ENCODE results near the gene PTDSS2.

PTDSS2 gene

DNA sequence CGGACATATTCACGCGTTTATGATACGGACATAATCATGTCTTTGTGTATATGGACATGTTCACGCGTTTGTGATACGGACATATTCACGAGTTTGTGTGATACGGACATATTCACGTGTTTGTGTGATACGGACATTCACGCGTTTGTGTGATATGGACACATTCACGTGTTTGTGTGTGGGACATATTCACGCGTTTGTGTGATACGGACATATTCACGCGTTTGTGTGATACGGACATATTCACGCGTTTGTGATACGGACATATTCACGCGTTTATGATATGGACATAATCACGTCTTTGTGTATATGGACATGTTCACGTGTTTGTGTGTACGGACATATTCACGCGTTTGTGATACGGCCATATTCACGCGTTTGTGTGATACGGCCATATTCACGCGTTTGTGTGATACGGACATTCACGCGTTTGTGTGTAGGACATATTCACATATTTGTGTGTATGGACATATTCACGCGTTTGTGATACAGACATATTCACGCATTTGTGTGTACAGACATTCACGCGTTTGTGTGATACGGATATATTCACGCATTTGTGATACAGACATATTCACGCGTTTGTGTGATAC lies 24.9 kb downstream of the PTDSS2 start:
- Histone ChIP-seq H3K4me1 (no peaks in the 10 kb centered on the region), H3K9me3 (no peaks in the 10 kb centered on the region), H3K4me3 (ENCODE audit: low read depth, low read length) (no peak overlapping the region), H3K36me3 (no peaks in the 10 kb centered on the region), H3K27me3 (no peaks in the 10 kb centered on the region)
- no peak for TF ChIP-seq CTCF (IDR thresholded peaks at IDR 0.05; ENCODE audit: low read depth, low read length)
- no peak for DNase-seq

- H3K4me3 ChIP-seq (ENCODE audit: low read depth, low read length), result no peak overlapping the region
- H3K4me1 ChIP-seq, result no peaks in the 10 kb centered on the region
- DNase-seq, result no peak
- H3K9me3 ChIP-seq, result no peaks in the 10 kb centered on the region
- H3K27me3 ChIP-seq, result no peaks in the 10 kb centered on the region
- TF ChIP-seq CTCF (IDR thresholded peaks at IDR 0.05; ENCODE audit: low read depth, low read length), result no peak
- no peaks in the 10 kb centered on the region for H3K36me3 ChIP-seq
These were observed 25.9 kb downstream of the PTDSS2 start for GRCh38 chr11:475941-476340.

DNA sequence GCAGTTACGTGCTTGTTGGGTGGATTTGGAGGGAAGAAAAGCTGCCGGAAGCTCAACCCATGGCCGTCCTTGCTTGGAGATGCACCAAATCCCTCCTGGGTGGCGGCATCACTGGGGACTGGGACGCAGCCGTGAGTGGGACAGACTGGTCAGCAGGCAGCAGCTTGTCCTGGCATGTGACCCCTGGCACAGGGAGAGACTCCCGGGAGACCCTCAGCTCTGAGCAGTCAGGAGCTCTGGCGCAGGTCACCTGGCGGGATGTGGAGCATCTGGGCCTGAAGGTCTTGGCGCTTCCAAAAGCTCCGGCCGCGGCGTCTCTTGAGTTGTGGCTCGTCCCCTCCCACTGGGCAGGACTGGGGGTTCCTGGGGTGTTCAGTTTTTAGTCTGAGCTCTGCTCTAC lies 26.3 kb downstream of the PTDSS2 start:
- H3K9me3 ChIP-seq, result no peaks in the 10 kb centered on the region

DNA sequence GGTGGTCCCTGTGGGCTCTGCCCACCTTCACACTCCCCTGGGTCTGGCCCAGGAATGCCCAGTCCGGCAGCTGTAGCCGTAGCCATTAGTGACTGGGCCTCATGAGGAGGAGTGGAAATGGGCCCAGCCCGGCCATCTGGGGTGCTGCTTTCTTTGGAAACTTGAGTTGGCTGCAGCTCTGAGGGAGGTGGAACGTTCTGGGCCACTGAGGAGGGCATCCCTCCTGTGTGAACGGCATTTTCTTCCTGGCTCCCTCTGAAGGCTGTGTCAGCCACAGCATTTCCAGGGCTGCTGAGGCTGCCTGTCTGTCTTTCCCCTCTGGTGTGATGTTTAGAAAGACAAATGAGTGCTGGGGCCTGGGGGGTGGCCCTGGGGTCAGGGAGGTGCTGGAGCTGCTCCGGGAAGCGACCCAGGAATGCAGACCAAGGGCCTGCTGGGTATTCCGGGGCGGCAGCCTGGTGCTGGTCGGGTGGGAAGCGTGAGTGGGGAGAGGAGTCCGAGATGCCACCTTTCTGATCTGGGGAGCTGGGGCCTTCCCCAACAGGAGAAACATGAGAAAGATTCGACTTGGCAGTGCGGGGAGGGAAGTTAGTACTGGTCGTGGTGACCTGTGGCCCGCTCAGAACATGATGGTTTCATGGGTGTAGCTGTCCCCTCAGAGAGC lies 27.1 kb downstream of the PTDSS2 start:
- TF ChIP-seq CTCF (IDR thresholded peaks at IDR 0.05; ENCODE audit: low read depth, low read length), result no peak
- Histone ChIP-seq H3K9me3 (no peaks in the 10 kb centered on the region), H3K36me3 (no peaks in the 10 kb centered on the region), H3K4me3 (ENCODE audit: low read depth, low read length) (no peak overlapping the region), H3K27me3 (no peaks in the 10 kb centered on the region), H3K4me1 (no peaks in the 10 kb centered on the region)
- DNase-seq, result no peak

More for the DNA sequence above, 26.3 kb downstream of the PTDSS2 start:
- Histone ChIP-seq H3K4me1 (no peaks in the 10 kb centered on the region), H3K4me3 (ENCODE audit: low read depth, low read length) (no peak overlapping the region), H3K27me3 (no peaks in the 10 kb centered on the region), H3K36me3 (no peaks in the 10 kb centered on the region)
- no peak for TF ChIP-seq CTCF (IDR thresholded peaks at IDR 0.05; ENCODE audit: low read depth, low read length)
- DNase-seq, result no peak

DNA sequence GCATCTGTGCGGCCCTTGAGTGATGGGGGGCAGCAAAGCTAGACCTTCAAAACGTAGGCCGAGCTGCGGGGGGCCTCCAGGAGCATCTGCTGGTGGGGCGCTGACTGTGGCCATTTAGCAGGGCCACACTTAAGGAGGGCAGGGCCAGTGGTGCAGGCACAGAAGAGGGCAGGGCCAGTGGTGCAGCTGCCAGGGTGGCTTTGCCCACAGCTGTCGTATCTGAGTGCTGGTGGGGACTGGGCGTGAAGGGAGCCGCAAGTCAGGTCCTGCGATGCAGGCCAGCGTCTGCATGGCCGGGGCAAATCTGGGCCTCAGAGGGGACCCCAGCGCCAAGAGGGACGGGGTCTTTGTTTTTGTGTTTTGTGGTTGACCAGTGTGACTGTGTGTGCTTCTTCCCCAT lies 29.2 kb downstream of the PTDSS2 start:
- H3K36me3 ChIP-seq, result no peaks in the 10 kb centered on the region
- H3K27me3 ChIP-seq, result no peaks in the 10 kb centered on the region
- no peak overlapping the region for H3K4me3 ChIP-seq (ENCODE audit: low read depth, low read length)
- no peaks in the 10 kb centered on the region for H3K9me3 ChIP-seq
- H3K4me1 ChIP-seq, result no peaks in the 10 kb centered on the region
- no peak for DNase-seq
- TF ChIP-seq CTCF (IDR thresholded peaks at IDR 0.05; ENCODE audit: low read depth, low read length), result no peak

DNA sequence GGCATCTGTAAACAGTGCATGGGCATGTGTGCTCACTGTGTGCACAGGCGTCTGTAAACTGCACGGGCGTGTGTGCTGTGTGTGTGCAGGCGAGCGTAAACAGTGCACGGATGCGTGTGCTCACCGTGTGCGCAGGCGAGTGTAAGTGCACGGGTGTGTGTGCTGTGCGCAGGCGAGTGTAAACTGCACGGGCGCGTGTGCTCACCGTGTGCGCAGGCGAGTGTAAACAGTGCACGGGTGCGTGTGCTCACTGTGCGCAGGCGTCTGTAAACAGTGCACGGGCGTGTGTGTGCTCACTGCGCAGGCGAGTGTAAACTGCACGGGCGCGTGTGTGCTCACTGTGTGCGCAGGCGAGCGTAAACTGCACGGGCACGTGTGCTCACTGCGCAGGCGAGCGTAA lies 34.5 kb downstream of the PTDSS2 start:
- no peak for DNase-seq
- Histone ChIP-seq H3K4me1 (no peaks in the 10 kb centered on the region), H3K36me3 (no peaks in the 10 kb centered on the region), H3K9me3 (no peaks in the 10 kb centered on the region), H3K4me3 (ENCODE audit: low read depth, low read length) (no peak overlapping the region), H3K27me3 (no peaks in the 10 kb centered on the region)
- TF ChIP-seq CTCF (IDR thresholded peaks at IDR 0.05; ENCODE audit: low read depth, low read length), result no peak
